Tibial artery (tissue), 4 donors: ENCODE data around the gene DRD3.

Experiments
- DNase-seq, 2 donors: peaks; one replicate each; pipeline ENCODE4 v3.0.0-alpha.2; 2019
- H3K27ac ChIP-seq, 2 donors: fragments of 200-600 bp; sonication (generic) in 1 of 2; 1 replicate in 1 of 2; 2 replicates in 1 of 2; pipeline ENCODE4 v1.5.1; 2018 to 2019; ENCODE audit warnings: mild to moderate bottlenecking in 1 of 2
- H3K27me3 ChIP-seq, 2 donors: fragments of 200-600 bp; sonication (generic) in 1 of 2; one replicate each; pipeline versions ENCODE4 v1.5.1 to v1.6.0; 2016 to 2019
- H3K36me3 ChIP-seq, 3 donors: fragments of 200-600 bp; sonication (generic) in 2 of 3; one replicate each; pipeline ENCODE4 v1.5.1; 2016 to 2019; ENCODE audit warnings: mild to moderate bottlenecking in 2 of 3
- H3K4me1 ChIP-seq, 4 donors: fragments of 200-600 bp; sonication (generic) in 2 of 4; 1 replicate in 3 of 4; 2 replicates in 1 of 4; pipeline ENCODE4 v1.5.1; 2016 to 2019
- H3K4me3 ChIP-seq, 2 donors: fragments of 200-600 bp; sonication (generic) in 1 of 2; 1 replicate in 1 of 2; 2 replicates in 1 of 2; pipeline ENCODE4 v1.5.1; 2018 to 2019; ENCODE audit warnings: mild to moderate bottlenecking in 2 of 2
- H3K9me3 ChIP-seq, 3 donors: fragments of 200-600 bp; sonication (generic) in 1 of 3; one replicate each; pipeline ENCODE4 v1.5.1; 2016 to 2019
- CTCF ChIP-seq, 2 experiments: fragments of 200-600 bp in 1 of 2; fragments of 450-650 bp in 1 of 2; IDR thresholded peaks; one replicate each; pipeline ENCODE4 v1.5.1; 2017 to 2019; ENCODE audit warnings: antibody characterized with exemption in 2 of 2, mild to moderate bottlenecking in 1 of 2, moderate library complexity in 1 of 2
- intact Hi-C: fragments of 100-400 bp; cut with DNase I; formaldehyde crosslinking; loops from one replicate; pipeline ENCODE4 v1.15.0; 2023; ENCODE audit warnings: low total_unique reads

The DRD3 gene

DNA sequence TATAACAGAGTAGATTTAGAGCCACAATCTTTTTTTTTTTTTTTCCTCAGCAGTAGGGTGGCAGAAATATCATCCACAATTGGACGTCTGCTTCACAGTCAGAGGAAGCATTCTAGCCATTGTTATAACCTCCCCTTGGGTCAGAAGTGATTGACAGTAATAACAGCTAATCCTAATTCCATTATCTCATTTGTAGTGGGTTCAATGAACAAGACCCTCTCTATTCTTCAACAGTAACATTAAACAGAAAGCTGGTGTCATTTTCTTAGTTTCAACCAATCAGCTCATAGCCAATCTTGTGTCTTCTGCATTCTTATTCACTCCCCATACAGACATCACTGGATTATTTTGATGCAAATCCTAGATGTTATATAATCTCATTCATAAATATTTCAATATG, 77.8 kb downstream of the DRD3 start:
- Histone ChIP-seq H3K27me3 (no peaks in the 10 kb centered on the region), H3K36me3 (no peaks in the 10 kb centered on the region), H3K4me3 (no peak overlapping the region), H3K9me3 (no peaks in the 10 kb centered on the region), H3K4me1 (no peaks in the 10 kb centered on the region), H3K27ac (no peak overlapping the region)
- no peak for DNase-seq
- intact Hi-C loops = no loop called here
- no peak for TF ChIP-seq CTCF (IDR thresholded peaks at IDR 0.05)

DNA sequence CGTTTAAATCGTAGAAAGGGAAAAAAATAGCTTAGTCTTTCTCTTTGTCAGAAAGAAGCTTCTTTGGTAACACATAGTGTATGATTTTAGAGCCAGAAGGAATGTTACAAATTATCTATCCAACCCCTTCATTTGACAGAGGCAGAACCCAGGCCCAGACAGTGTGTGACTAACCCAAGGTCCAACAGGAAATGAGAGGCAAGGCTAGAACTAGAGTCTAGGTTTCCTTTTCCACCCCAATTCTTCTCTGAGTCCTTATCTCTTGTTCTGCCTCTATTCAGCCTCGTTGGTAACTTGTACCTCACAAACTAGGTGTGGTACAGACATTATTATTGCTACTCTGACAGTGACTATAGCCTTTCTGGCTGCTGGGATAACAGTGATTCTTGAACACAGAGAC, 83.1 kb downstream of the DRD3 start:
- no peak for DNase-seq
- TF ChIP-seq CTCF (IDR thresholded peaks at IDR 0.05) = no peak
- Histone ChIP-seq H3K27me3 (no peaks in the 10 kb centered on the region), H3K4me3 (no peak overlapping the region), H3K36me3 (no peaks in the 10 kb centered on the region), H3K9me3 (no peaks in the 10 kb centered on the region), H3K27ac (no peak overlapping the region), H3K4me1 (no peaks in the 10 kb centered on the region)
- intact Hi-C loops = no loop called here

DNA sequence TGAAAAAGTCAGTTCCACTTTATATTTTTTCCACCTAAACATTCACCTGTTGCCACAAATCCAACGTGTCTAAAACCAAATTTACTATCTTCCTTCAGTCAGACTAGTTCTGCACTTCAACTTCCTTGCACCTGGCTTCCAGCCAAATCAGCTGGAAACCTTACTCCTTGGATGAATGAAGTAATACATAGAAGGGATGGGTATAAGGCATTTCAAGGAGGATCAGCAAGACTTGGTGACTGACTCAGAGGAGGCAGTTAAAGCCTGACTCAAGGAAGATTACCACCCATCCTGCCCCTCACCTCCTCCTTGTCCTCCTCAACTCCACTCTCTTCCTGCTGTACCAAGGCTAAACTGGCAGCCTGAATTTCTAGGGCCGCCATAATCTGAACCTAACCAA, 85.3 kb downstream of the DRD3 start:
- intact Hi-C loops = no loop called here
- Histone ChIP-seq H3K27me3 (no peaks in the 10 kb centered on the region), H3K4me3 (no peak overlapping the region), H3K9me3 (no peaks in the 10 kb centered on the region), H3K27ac (no peak overlapping the region), H3K36me3 (peaks cover 0 to 2% (median 0%) of the 10 kb centered on the region in 3 donors), H3K4me1 (no peaks in the 10 kb centered on the region)
- no peak for TF ChIP-seq CTCF (IDR thresholded peaks at IDR 0.05)
- peak in 1 of 2 donors; percentile 55 for DNase-seq

- no peak overlapping the region for H3K4me3 ChIP-seq
- H3K27me3 ChIP-seq = no peaks in the 10 kb centered on the region
- no peak for DNase-seq
- intact Hi-C loops = no loop called here
- no peak for TF ChIP-seq CTCF (IDR thresholded peaks at IDR 0.05)
- peaks cover 0 to 5% (median 0%) of the 10 kb centered on the region in 3 donors for H3K36me3 ChIP-seq
- H3K27ac ChIP-seq = no peak overlapping the region
- H3K9me3 ChIP-seq = no peaks in the 10 kb centered on the region
- no peaks in the 10 kb centered on the region for H3K4me1 ChIP-seq
These were observed 85.9 kb downstream of the DRD3 start for GRCh38 chr3:114093016-114093380.

GRCh38 chr3:114092151-114093015, 86.5 kb downstream of the DRD3 start:
- H3K27me3 ChIP-seq = no peaks in the 10 kb centered on the region
- H3K36me3 ChIP-seq = peaks cover 0 to 11% (median 6%) of the 10 kb centered on the region in 3 donors
- no peak for DNase-seq
- no peak for TF ChIP-seq CTCF (IDR thresholded peaks at IDR 0.05)
- H3K4me3 ChIP-seq = no peak overlapping the region
- intact Hi-C loops = no loop called here
- H3K27ac ChIP-seq = no peak overlapping the region
- H3K4me1 ChIP-seq = no peaks in the 10 kb centered on the region
- no peaks in the 10 kb centered on the region for H3K9me3 ChIP-seq
